Measurements from ENCODE around the gene MARCOL. TPM values are rescaled to one million over a fixed set of nuclear protein-coding genes. Genes with fewer than 3 reads are reported as not detected.

MARCOL gene
- total and polyA plus RNA-seq, 8 donors, result 0.11 to 0.17 TPM; not detected in 6

- no peak for DNase-seq
Observed at GRCh38 chr5:148230240-148230639, 8.1 kb upstream of the MARCOL start.

GRCh38 chr5:148237785-148238417 is 424 bp upstream of the MARCOL start:
- Histone ChIP-seq H3K9me3 (no peaks in the 10 kb centered on the region), H3K4me1 (no peaks in the 10 kb centered on the region), H3K4me3 (no peak overlapping the region), H3K27ac (no peak overlapping the region), H3K36me3 (no peaks in the 10 kb centered on the region), H3K27me3 (no peaks in the 10 kb centered on the region)
- no peak for DNase-seq
- intact Hi-C loops (cut with DNase I), result no loop called here
- no peak for ATAC-seq
- TF ChIP-seq CTCF (IDR thresholded peaks at IDR 0.05), result no peak

More at GRCh38 chr5:148230240-148230639, 8.1 kb upstream of the MARCOL start:
- H3K4me3 ChIP-seq, result no peak overlapping the region
- H3K27me3 ChIP-seq, result no peaks in the 10 kb centered on the region
- no peak for TF ChIP-seq CTCF (IDR thresholded peaks at IDR 0.05)
- no peak overlapping the region for H3K27ac ChIP-seq
- no peaks in the 10 kb centered on the region for H3K36me3 ChIP-seq
- ATAC-seq, result no peak
- no peaks in the 10 kb centered on the region for H3K9me3 ChIP-seq
- intact Hi-C loops (cut with DNase I), result no loop called here
- no peaks in the 10 kb centered on the region for H3K4me1 ChIP-seq

- DNase-seq (no peak), ATAC-seq (no peak)
- Histone ChIP-seq H3K4me3 (no peak overlapping the region), H3K27me3 (no peaks in the 10 kb centered on the region), H3K9me3 (peaks cover 0 to 10% of the 10 kb centered on the region in 2 donors), H3K4me1 (no peaks in the 10 kb centered on the region), H3K36me3 (no peaks in the 10 kb centered on the region), H3K27ac (no peak overlapping the region)
- intact Hi-C loops (cut with DNase I), result no loop called here
- TF ChIP-seq CTCF (IDR thresholded peaks at IDR 0.05), result no peak
Observed at GRCh38 chr5:148248894-148249293, 10.6 kb downstream of the MARCOL start.

- no peak overlapping the region for H3K4me3 ChIP-seq
- H3K9me3 ChIP-seq, result peaks cover 0 to 53% of the 10 kb centered on the region in 2 donors
- DNase-seq (no peak), ATAC-seq (no peak)
- H3K4me1 ChIP-seq, result no peaks in the 10 kb centered on the region
- no peak for TF ChIP-seq CTCF (IDR thresholded peaks at IDR 0.05)
- no peak overlapping the region for H3K27ac ChIP-seq
- intact Hi-C loops (cut with DNase I), result no loop called here
- H3K36me3 ChIP-seq, result no peaks in the 10 kb centered on the region
- no peaks in the 10 kb centered on the region for H3K27me3 ChIP-seq
Observed at GRCh38 chr5:148255456-148255855, 17.1 kb downstream of the MARCOL start.

GRCh38 chr5:148259288-148259687 is 21.0 kb downstream of the MARCOL start:
- Histone ChIP-seq H3K27ac (no peak overlapping the region), H3K4me3 (no peak overlapping the region), H3K27me3 (no peaks in the 10 kb centered on the region), H3K9me3 (peaks cover 0 to 45% of the 10 kb centered on the region in 2 donors), H3K4me1 (no peaks in the 10 kb centered on the region), H3K36me3 (no peaks in the 10 kb centered on the region)
- DNase-seq, result no peak
- no peak for ATAC-seq
- no peak for TF ChIP-seq CTCF (IDR thresholded peaks at IDR 0.05)
- intact Hi-C loops (cut with DNase I), result no loop called here

Data from left lung (tissue), 10 donors.